AG04449 (cell line): Measurements from ENCODE around the gene SMTNL1.

Experiments used
- CTCF ChIA-PET: fragments of 350-600 bp; formaldehyde crosslinking; extraction: SDS; loops from one replicate; lab custom pipeline; 2021; ENCODE audit warnings: antibody characterized with exemption; lab: Yijun Ruan, JAX
- POLR2A ChIA-PET: fragments of 400-600, 350-600 bp; formaldehyde crosslinking; extraction: SDS; loops from one replicate; lab custom pipeline; 2020; ENCODE audit warnings: antibody characterized with exemption, inconsistent platforms; lab: Yijun Ruan, JAX
- DNase-seq: peaks from one replicate; pipeline ENCODE4 v3.0.0-alpha.2; 2010; ENCODE audit warnings: low read depth, low spot score
- H3K4me3 ChIP-seq: 2 replicates; pipeline ENCODE4 v1.5.1; 2011; ENCODE audit warnings: low read depth, mild to moderate bottlenecking, control low read depth, low read length
- TF ChIP-seq, protein P1 (sequence below): IDR thresholded peaks from one replicate; pipeline ENCODE4 v1.5.1; 2011; ENCODE audit warnings: mild to moderate bottlenecking, moderate library complexity, low read length, control low read depth, inconsistent platforms; ENCODE audit not compliant: insufficient read depth; ENCODE audit errors: missing control alignments

Gene SMTNL1

GRCh38 chr11:57544566-57544965, 7.2 kb downstream of the SMTNL1 start:
- TF ChIP-seq, protein P1, sequence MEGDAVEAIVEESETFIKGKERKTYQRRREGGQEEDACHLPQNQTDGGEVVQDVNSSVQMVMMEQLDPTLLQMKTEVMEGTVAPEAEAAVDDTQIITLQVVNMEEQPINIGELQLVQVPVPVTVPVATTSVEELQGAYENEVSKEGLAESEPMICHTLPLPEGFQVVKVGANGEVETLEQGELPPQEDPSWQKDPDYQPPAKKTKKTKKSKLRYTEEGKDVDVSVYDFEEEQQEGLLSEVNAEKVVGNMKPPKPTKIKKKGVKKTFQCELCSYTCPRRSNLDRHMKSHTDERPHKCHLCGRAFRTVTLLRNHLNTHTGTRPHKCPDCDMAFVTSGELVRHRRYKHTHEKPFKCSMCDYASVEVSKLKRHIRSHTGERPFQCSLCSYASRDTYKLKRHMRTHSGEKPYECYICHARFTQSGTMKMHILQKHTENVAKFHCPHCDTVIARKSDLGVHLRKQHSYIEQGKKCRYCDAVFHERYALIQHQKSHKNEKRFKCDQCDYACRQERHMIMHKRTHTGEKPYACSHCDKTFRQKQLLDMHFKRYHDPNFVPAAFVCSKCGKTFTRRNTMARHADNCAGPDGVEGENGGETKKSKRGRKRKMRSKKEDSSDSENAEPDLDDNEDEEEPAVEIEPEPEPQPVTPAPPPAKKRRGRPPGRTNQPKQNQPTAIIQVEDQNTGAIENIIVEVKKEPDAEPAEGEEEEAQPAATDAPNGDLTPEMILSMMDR = no peak
- no peak for DNase-seq
- CTCF ChIA-PET = interaction anchor here (1.1 to 1.7 kb wide), 4 partner anchors 13 to 96 kb away, joined by 3 to 5 read pairs (median 4); partner anchors contain the start of gene UBE2L6
- no peak overlapping the region for H3K4me3 ChIP-seq
- POLR2A ChIA-PET = no interaction called here

- POLR2A ChIA-PET = no interaction called here
- TF ChIP-seq, protein P1 = no peak
- CTCF ChIA-PET = interaction anchor here (1.2 to 3.2 kb wide), 2 partner anchors 17 to 95 kb away, joined by 3 to 22 read pairs; no protein-coding TSS in a partner anchor
Observed at GRCh38 chr11:57545883-57546282, 8.5 kb downstream of the SMTNL1 start.

DNA sequence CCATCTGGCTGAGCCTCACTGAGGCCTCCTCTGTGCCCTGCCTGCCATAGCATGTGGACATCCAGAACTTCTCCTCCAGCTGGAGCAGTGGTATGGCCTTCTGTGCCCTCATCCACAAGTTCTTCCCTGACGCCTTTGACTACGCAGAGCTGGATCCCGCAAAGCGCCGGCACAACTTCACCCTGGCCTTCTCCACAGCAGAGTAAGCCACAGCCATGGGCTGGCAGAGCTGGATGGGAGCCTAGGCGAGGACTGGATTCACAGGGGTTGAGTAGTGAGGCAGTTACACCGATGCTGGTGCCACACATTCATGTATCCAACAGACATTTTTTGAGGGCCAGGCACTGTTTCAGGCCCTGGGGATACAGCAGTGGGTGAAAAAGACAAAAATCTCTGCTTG, 9.1 kb downstream of the SMTNL1 start:
- ChIA-PET CTCF (interaction anchor here (1.2 to 3.2 kb wide), 7 partner anchors 10 to 98 kb away, joined by 3 to 22 read pairs (median 8); partner anchors contain the start of genes SMTNL1 and UBE2L6), POLR2A (no interaction called here)
- DNase-seq = no peak
- TF ChIP-seq, protein P1 = no peak
- H3K4me3 ChIP-seq = no peak overlapping the region

More at GRCh38 chr11:57545883-57546282, 8.5 kb downstream of the SMTNL1 start:
- DNase-seq = no peak
- no peak overlapping the region for H3K4me3 ChIP-seq

DNA sequence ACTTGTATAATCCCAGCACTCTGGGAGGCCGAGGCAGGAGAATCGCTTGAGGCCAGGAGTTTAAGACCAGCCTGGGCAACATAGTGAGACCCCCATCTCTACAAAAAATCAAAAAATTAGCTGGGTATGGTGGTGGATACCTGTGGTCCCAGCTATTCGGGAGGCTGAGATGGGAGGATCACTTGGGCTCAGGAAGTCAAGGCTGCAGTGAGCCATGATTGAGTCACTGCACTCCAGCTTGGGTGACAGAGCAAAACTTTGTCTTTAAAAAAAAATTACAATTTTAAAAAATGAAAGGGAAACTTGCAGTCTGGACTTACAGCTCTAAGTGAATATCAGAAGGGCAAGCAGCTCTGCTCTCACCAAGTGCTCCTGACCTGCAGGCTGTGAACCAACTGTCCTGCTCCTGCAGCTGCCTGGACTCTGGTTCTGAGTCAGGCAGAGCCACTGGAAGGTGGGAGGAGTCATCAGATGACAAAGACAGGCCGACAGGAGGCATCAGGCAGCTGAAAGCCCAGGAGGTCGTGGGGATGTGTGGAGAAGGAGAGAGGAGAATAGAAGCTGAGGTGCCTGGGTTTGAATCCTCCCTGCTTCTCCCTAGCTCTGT, 9.6 kb downstream of the SMTNL1 start:
- no peak for DNase-seq
- ChIA-PET POLR2A (interaction anchor here (0.9 kb wide), 1 partner anchor 165 kb away, joined by 3 read pairs; the partner anchor contains the start of gene MED19), CTCF (interaction anchor here (1.0 to 3.2 kb wide), 10 partner anchors 11 to 102 kb away, joined by 3 to 22 read pairs (median 4); partner anchors contain the start of genes SLC43A1, SMTNL1 and UBE2L6)
- TF ChIP-seq, protein P1 = peak; percentile 22
- H3K4me3 ChIP-seq = no peak overlapping the region

GRCh38 chr11:57547854-57548377, 10.5 kb downstream of the SMTNL1 start:
- POLR2A ChIA-PET = interaction anchor here (0.7 to 0.9 kb wide), 2 partner anchors 93 to 164 kb away, joined by 3 read pairs; partner anchors contain the start of gene MED19
- DNase-seq = no peak
- TF ChIP-seq, protein P1 = no peak

GRCh38 chr11:57549983-57550382, 12.6 kb downstream of the SMTNL1 start:
- TF ChIP-seq, protein P1 = no peak

More at GRCh38 chr11:57547854-57548377, 10.5 kb downstream of the SMTNL1 start:
- H3K4me3 ChIP-seq = no peak overlapping the region
- CTCF ChIA-PET = interaction anchor here (0.9 to 3.2 kb wide), 10 partner anchors 12 to 101 kb away, joined by 3 to 22 read pairs (median 4); partner anchors contain the start of genes SLC43A1, SMTNL1 and UBE2L6

More at GRCh38 chr11:57549983-57550382, 12.6 kb downstream of the SMTNL1 start:
- ChIA-PET POLR2A (no interaction called here), CTCF (interaction anchor here (1.1 to 2.3 kb wide), 3 partner anchors 18 to 92 kb away, joined by 3 to 8 read pairs (median 3); partner anchors contain the start of gene UBE2L6)
- no peak overlapping the region for H3K4me3 ChIP-seq
- no peak for DNase-seq
